Measurements from ENCODE around the gene MAP7D3.
"Not testable (repeated sequence)": the region's sequence is repeated elsewhere in the genome, so short reads cannot be mapped to it uniquely, and the experiment has no call there.

Gene MAP7D3

DNA sequence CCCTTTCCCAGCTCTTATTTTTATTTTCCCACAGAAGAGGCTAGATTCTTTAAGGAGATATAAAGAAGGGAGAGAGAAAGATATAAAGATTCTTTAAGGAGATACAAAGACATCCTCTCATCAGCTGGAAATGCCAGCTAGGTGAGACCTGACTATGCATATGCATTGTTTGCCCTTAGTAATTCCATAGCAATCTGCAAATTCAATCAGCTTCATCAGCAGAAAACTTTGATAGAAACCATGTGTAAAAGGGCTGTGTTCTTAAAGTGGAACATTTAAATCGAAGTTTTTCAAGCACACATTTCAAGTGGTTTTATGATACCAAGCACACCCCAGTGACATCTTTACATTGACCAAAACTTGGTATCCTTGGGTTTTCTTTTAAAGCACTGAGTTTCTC lies 79.8 kb downstream of the MAP7D3 start:
- no peak for DNase-seq

DNA sequence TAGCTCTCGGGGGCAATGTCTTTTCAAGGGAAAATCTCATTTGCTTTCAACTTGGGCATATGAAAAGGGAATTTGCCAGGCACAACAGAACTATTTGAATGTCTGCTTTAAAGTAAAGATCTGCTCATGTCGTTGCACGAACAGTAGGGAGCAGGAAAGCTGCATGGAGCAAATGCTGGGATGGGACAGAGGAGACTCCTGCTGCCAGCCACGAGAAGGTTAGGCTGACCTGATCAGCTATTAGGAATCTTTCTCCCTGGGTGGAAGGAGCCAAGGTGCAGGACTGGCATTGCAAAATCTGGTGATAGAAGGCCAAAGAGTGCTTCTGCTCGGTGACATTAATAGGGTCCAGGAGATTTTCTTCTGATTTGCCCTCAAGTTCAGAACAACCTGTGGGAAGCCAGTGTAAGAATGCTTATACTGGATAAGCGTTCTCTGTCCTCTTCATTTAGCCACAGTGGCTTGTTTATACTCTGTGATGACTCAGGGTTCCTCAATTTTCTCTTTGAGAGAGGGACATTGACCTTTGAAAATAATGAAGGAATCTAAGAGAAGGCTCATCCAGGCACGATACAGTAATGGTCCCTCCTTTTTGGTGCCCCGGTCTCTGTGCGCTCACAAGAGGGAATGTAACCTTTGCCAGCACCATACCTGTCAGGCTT lies 80.9 kb downstream of the MAP7D3 start:
- DNase-seq: no peak

DNA sequence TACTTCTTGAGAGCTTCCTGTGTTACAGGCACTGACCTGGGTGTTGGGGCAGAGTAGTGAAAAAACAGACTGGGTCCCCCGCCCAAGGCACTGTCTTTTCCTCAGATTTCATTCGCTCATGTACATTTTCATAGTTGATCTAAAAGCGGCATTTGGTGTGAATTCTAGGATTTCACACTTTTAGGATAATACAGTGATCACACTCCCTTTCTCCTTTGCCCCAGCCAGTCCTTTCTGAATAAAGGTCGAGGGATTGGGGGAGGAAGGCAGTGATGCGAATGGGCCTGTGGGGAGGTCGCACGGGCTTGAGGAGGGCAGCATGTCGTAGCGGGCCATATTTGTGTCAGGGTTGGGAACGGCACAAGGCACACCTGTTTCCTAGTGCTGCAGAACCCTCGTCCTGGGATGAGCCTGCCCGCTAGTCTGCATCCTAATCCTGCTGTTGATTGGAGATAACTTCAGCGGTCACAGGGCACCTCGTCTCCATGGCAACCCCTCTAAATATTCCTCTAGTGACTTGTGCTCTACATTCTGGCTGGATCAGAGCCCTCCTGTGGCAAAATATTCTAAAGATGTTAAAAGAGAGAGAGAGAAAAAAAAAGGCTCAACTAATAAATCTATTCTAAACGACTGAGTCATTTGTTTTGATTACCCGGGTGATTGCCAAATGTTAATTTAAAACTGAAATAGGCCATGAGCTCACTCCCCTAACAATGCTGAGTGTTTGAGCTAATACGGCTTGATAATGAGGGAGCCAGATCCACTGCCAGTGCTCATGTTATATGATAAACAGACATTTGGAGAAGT lies 82.1 kb downstream of the MAP7D3 start:
- no peak for DNase-seq

DNA sequence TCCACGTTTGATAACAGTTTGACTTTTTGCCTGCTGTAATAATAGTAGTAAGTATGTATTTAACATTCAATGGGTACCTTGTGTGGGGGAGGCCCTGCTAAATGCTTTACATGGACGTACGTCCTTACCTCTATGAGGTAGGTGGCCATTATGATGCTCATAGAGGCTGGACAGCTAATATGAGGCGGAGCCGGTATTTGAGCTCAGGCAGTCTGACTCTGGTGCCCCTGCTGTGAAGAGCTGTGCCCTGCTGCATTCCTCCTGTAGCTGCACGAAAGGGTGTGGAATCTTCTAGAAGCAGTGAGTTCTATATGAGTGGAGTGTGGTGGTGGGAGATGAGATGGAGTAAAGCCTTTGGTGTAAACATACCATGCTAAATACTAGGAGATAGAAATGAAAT lies 83.2 kb downstream of the MAP7D3 start:
- DNase-seq: not testable (repeated sequence)

DNA sequence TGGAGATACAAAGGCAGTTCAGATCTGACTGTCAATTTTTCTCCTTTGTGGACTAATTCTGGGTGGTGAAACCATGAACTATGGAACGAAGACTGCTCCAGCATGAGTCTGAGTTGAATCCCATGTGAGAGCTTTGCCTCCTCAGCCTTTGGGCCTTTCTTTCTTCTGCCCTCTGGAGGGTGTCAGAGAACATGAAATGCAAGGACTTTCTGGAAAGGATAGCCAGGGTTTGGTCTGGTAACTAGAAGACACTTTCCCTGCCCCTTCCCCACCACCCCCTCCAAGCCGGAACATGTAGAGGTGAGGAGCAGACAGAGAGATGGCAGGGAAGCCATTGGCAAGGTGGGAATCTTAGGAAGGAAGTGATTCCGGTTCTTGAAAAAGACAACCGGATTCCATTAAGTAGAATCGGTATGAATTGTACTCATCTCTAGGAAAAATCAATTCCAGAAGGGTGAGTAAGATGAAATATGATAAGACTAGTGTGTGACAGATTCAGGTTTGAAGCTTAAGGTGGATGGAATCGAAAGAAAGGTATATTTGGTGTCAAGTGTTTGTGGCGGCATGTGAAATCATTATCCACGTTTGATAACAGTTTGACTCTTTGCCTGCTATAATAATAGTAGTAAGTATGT lies 84.9 kb downstream of the MAP7D3 start:
- no peak for DNase-seq

DNA sequence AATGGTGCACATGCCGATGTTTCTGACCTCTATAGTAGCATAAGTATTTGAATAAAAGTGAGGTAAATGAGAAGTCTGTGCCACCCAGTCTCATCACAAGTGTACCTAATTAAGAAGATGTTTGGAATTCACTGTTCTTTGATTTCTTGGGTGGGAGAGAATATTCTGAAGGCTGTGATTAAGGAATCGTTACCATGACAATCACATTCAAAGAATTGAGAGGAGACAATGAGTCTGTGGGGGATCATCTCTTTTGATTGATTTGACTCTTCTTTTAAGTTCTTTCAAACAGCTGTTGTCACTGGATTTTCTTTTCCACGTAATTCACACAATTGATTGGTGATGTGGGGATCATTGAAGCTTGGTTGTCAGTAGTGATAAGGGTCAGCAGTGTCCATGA lies 85.8 kb downstream of the MAP7D3 start:
- no peak for DNase-seq

DNA sequence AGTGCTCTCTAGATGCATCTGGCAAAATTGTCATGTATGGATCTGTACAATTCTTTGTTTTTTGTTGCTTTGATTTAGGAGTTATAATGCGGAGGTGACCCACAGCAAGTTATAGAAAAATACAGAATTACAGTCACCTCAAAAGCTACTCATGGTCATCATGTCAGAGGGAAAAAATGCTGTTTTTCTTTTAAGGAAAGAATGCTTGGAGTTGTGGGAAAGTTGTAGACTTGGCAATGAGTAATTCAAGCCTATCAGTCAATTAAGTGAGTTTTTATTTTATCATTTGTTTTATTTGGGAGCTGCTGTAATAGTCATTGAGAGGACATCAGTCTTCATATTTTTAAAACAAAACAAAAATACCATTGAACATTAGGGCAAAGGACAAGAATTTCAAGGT lies 87.5 kb downstream of the MAP7D3 start:
- no peak for DNase-seq
